ENCODE results near the gene ERCC6.

ERCC6 gene

GRCh38 chr10:49508654-49509053 lies 30.3 kb downstream of the ERCC6 start:
- no peak for DNase-seq

- peak in 2 of 3 donors; percentile 2 to 10 for DNase-seq
Observed at GRCh38 chr10:49508249-49508648, 30.7 kb downstream of the ERCC6 start.

GRCh38 chr10:49505589-49505988 lies 33.3 kb downstream of the ERCC6 start:
- no peak for DNase-seq

GRCh38 chr10:49505076-49505475 lies 33.8 kb downstream of the ERCC6 start:
- no peak for DNase-seq

GRCh38 chr10:49504528-49504927 lies 34.4 kb downstream of the ERCC6 start:
- DNase-seq, result no peak

GRCh38 chr10:49502358-49502757 lies 36.6 kb downstream of the ERCC6 start:
- DNase-seq, result no peak

- DNase-seq, result no peak
Observed at GRCh38 chr10:49500412-49500811, 38.5 kb downstream of the ERCC6 start.

- no peak for DNase-seq
Observed at GRCh38 chr10:49499305-49499851, 39.5 kb downstream of the ERCC6 start.

GRCh38 chr10:49498425-49498824 lies 40.5 kb downstream of the ERCC6 start:
- DNase-seq, result no peak

- no peak for DNase-seq
Observed at GRCh38 chr10:49497358-49497757, 41.6 kb downstream of the ERCC6 start.

- no peak for DNase-seq
Observed at GRCh38 chr10:49488056-49488717, 50.7 kb downstream of the ERCC6 start.

- no peak for DNase-seq
Observed at GRCh38 chr10:49486738-49487137, 52.2 kb downstream of the ERCC6 start.

- no peak for DNase-seq
Observed at GRCh38 chr10:49486009-49486408, 52.9 kb downstream of the ERCC6 start.

- no peak for DNase-seq
Observed at GRCh38 chr10:49484486-49485235, 54.3 kb downstream of the ERCC6 start.

GRCh38 chr10:49478819-49479218 lies 60.1 kb downstream of the ERCC6 start:
- no peak for DNase-seq

GRCh38 chr10:49474901-49475300 lies 64.0 kb downstream of the ERCC6 start:
- DNase-seq, result peak in 1 of 3 donors; percentile 4

GRCh38 chr10:49471532-49471931 lies 67.4 kb downstream of the ERCC6 start:
- no peak for DNase-seq

- DNase-seq, result no peak
Observed at GRCh38 chr10:49465736-49466135, 73.2 kb downstream of the ERCC6 start.
